Measurements from ENCODE around the gene AGAP3.

The AGAP3 gene

DNA sequence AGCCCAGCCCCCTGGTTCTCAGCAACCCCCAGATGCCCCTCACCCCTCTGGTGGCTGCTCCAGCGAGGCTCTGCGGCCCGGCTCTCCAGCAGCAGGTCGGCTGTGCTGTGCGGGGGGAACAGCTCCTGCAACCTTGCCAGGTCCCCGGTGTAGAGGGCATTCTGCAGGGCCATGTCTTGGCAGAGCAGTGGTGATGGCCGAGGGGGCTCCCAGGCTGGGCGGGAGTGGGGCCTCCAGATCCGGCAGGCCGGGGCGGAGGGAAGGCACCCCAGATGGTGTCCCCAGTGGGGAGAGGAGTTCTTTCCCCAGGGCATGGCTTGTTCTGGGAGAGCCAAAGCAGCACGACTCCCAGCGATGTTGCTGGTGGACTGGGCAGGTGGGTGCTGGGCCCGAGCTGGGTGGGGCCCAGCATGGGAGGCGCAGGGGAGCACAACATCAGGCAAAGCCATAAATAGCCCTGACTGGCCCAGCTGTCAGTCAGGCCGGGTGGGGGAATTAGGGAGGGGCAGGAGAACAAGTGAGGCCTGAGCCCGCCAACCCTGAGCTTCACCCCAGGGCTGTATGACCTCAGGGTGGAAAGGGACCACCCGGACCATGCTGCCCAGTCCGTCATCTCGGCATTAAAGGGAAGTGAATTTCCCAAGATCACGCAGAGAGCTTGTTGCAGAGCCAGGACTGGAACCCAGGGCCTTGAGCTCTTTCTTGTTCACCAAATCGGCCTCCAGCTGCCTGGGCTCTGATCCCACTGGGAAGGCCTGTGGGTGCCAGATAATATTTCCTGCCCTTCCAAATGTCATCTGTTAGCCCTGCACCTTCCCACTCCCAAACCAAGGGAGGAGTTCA, 101.4 kb downstream of the AGAP3 start:
- DNase-seq (ENCODE audit: low spot score) = no peak

DNA sequence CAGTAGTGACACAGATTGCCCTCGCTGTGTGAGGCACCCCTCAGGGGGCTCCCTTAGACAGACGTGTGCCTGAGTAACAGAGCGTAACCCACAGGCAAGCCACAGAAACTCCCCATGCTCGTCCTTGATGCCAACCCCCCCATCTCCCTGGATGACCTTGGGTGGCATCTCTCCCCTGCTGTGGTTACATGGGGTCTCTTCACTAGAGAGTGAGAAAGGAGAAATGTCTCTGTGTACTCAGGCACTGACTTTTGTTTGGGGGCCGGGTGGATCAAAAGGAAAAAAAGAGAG, 101.9 kb downstream of the AGAP3 start:
- no peak for DNase-seq (ENCODE audit: low spot score)

DNA sequence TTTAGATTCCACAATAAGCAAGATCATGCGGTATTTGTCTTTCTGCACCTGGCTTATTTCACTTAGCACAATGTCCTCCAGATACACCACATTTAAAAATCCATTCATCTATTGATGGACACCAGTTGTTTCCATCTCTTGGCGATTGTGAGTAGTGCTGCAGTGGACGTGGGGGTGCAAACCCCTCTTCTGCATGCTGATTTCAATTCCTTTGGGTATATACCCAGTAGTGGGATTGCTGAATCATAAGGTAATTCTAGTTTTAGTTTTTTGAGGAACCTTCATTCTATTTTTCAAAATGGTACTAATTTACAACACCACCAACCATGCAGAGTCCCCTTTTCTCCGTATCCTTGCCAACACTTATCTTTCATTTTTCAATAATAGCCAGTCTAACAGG, 102.8 kb downstream of the AGAP3 start:
- DNase-seq (ENCODE audit: low spot score) = no peak

DNA sequence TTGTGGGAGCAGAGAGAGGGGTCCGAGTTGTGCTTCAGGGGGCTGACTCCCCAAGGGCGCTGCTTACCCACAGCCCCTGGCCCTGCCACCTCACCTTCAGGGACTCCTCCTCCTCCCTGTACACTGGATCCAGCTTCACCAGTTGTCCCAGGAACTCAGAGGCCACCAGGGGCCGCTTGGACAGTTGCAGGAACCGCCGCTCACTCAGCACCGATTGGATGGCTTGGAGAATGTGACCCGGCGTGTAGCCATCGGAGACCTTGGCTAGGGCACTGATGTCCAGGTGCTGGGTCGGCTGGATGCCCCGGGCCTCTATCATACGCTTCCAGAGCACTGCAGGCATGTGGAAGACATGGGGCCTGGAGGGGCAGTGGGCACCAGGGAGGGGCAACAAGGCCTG, 105.3 kb downstream of the AGAP3 start:
- DNase-seq (ENCODE audit: low spot score) = peak; percentile 61

DNA sequence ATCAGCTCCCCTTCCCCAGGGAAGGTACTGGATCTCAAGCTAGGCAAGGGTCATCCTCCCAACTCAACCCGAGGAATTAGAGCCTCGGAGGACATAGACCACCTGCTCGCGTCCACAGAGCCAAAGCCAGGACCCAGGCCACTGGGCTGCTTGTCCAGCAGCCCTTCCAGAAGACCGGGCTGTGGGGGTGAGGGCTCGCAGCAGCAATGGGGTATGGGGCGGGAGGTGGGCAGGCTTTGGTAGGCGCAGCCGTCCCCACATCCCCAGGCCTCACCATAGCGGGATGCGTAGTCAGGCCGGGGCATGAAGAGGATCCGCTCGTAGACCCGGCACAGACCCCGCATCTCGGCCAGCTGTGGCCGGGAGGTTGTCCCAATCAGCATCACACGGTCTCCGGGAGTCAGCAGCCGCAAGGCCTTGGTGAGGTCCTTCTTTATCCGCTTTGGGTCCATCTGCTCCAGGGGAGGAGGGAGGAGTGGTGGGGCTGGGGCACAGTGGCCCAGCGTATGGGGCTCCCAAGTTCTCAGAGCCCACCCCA, 105.8 kb downstream of the AGAP3 start:
- DNase-seq (ENCODE audit: low spot score) = no peak

DNA sequence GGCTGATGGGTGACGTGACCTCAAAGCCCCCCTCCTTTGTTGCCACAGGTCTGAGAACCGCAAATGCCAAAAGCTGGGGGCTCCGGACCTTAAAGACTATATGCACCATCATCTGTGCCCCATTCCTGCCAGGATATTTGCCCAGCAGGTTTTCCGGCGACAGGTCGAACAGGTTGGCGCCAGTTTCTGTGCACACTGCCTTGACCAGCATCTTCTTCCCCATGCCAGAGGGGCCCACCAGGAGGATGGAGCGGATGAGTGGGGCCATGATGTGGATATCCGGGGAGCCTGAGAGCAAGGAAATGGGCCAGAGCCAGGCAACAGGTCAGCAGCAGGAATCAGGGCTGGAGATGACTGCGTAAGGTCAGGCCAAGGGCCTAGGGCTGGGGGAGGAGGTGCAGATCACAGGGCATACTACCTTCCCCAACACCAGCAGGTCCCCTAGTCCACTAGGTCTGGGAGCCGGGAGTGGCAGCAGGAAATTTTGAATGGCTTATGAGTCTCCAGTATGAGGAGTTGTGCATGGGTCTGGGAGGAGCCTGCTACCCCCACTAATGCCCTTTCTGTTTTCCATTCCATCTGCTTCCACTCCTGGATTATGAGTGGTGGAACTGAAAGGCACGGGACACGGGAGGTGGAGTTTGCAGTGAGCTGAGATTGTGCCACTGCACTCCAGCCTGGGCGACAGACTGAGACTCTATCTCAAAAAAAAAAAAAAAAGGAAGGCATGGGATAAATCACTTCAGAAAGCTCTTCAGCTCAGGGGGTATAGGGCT, 107.1 kb downstream of the AGAP3 start:
- no peak for DNase-seq (ENCODE audit: low spot score)

Measured in HuH-7 (cell line).